Activated T-cell treated with anti-CD3 and anti-CD28 coated beads for 1 hour (primary cell): ENCODE data around the gene SLC13A2.

Experiments
- DNase-seq: peaks from one replicate; pipeline ENCODE4 v3.0.0-alpha.2; 2020; ENCODE audit warnings: low read depth

The SLC13A2 gene

GRCh38 chr17:28470914-28471366 is 2.5 kb upstream of the SLC13A2 start:
- no peak for DNase-seq

- no peak for DNase-seq
Observed at GRCh38 chr17:28471531-28472342, 1.7 kb upstream of the SLC13A2 start.

GRCh38 chr17:28472871-28473497 is 460 bp upstream of the SLC13A2 start:
- no peak for DNase-seq

- DNase-seq = no peak
Observed at GRCh38 chr17:28474111-28474531, 677 bp downstream of the SLC13A2 start.

DNA sequence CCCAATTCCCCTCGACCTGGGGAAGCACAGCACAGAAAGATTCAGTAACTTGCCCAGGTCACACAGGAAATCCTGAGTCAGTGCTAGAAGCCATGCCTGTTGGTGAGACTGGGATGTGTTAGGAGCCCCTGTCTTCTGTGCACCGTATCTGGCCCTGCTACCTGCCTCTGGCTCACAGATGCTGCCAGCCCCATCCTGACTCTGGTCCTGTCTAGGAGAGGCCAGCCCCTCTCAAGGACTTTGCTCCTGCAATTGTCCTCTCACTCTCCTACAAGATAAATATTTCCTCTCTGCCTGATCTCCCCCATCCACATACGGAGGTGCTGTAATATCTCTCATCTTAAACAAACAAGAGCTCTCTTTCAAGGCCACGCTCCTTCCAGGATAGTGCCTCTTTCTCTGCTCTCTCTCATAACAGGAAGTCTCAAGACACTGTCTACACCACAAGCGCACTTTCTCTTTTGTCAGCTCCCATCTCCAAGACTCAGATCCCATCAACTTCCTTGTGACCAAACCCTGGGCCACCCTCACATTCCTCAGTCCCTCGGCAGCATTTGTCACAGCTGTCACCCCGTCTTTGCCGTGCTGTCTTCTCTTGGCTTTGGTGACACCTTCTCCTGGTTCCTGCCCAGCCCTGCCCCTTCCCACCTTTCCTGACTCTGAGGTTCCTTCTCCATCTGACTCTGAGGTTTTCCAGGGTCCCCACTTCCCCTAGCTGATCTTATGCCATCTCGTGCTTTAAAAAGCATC is 1.9 kb downstream of the SLC13A2 start:
- DNase-seq = no peak

GRCh38 chr17:28476076-28476865 is 2.8 kb downstream of the SLC13A2 start:
- DNase-seq = no peak

GRCh38 chr17:28477928-28478327 is 4.5 kb downstream of the SLC13A2 start:
- DNase-seq = no peak

- no peak for DNase-seq
Observed at GRCh38 chr17:28478712-28479615, 5.5 kb downstream of the SLC13A2 start.

GRCh38 chr17:28480278-28480677 is 6.8 kb downstream of the SLC13A2 start:
- DNase-seq = no peak

- no peak for DNase-seq
Observed at GRCh38 chr17:28480799-28481571, 7.5 kb downstream of the SLC13A2 start.

DNA sequence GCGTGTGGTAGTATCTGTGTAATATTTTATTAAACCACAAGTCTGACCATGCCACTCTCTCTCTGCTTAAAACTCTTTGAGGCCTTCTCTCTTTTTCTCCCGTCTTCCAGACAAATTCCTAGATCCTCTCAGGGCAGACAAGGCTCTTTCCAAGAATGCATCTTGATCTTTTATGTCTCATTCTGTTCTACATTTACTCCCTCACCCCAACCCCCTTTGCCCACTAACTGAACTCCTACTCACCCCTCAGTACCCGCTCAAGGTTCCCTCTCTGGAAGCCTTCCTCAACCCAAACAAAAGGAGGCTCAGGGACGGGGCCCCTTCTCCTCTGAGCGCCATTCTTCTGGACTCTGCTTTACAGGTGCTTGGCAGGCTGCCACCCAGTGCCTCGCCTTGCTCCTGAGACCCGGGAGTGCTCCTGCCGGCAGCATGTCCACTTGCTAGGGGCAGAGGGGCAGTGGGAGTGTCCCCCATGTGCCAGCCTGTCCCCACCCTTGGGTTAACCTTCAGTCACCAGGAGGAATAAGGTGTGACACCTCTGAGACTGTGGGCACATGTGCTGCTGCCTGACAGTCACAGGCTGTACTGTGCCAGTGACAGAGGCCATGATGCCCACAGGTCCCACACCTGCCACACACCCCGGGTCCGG is 9.2 kb downstream of the SLC13A2 start:
- no peak for DNase-seq

GRCh38 chr17:28484296-28484695 is 10.9 kb downstream of the SLC13A2 start:
- DNase-seq = no peak

DNA sequence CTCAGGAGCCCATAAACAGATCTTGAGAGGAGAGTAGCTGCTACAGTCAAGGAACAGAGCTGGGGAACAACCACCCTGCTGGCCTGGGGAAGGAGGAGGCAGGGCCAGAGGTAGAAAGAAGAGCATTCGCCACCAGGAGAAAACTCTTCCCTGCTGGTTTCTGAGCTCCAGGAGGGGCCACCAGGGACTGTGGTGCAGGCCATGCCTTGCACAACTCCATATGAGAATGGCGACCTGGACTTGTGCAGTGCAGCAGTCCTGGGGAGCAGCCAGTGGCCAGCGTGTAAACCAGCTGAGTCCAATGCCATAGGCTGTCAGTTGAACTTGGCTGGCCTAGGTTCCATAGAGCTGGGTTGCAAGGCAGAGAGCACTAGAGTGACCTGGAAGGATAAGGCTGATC is 11.6 kb downstream of the SLC13A2 start:
- no peak for DNase-seq

GRCh38 chr17:28487881-28488532 is 14.6 kb downstream of the SLC13A2 start:
- no peak for DNase-seq

DNA sequence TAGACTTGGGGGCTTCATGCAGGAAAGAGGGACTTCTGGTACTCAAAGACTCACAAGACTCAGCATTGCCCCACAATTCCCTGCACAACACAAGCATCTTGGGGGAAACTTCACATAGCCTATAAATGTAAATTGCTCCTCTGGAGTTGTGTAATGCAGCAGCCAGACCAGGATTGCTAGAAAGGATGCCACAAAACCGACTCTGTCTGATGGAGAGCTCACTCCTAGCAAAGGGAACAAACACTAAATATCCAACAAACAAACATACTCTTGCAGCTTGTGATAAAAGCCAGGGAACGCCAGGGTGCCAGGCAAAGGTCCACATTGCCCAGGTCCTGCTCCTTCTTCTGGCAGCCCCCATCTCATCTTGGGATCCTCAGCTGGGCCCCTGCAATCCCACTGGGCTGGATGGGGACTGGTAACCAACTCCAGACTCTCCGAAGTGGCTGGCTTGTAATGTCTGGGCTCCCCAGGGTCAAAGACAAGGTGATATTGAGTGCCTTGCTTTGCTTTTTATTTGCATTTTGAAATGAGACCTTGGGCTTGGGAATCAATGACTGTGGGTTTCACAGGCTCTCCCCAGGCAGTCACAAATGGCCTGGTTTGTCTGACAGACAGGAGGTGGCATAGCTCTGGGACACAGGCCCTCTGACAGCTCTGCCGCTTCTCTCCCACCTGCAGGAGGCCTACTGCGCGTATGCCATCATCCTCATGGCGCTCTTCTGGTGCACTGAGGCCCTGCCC is 15.3 kb downstream of the SLC13A2 start:
- no peak for DNase-seq

GRCh38 chr17:28491286-28491685 is 17.8 kb downstream of the SLC13A2 start:
- no peak for DNase-seq

- DNase-seq = no peak
Observed at GRCh38 chr17:28491860-28492259, 18.4 kb downstream of the SLC13A2 start.
